HCT116 (cell line): ENCODE measurements around the gene MXD1. TPM values are rescaled to one million over a fixed set of nuclear protein-coding genes. Genes with fewer than 3 reads are reported as not detected.

Source experiments
- ATAC-seq: fragments of 200-7000 bp; cut with Tn5 transposase; 2 replicates; pipeline ENCODE4 v1.9.1; 2020; ENCODE audit warnings: mild to moderate bottlenecking, moderate library complexity
- BruUV-seq: library from RNA; stranded (reverse); fragments of 400-500 nt; replicated peaks from 2 replicates; lab custom pipeline; 2021; lab: Mats Ljungman, UMichigan
- CTCF ChIA-PET: fragments of 300-600 bp; sonication (Branson Sonifier 250); formaldehyde crosslinking; loops from one replicate; lab custom pipeline; 2021; ENCODE audit warnings: antibody characterized with exemption; lab: Charles Lee
- POLR2A ChIA-PET: fragments of 300-600, 350-600 bp; sonication (Branson Sonifier 250); formaldehyde crosslinking; loops from one replicate; lab custom pipeline; 2021; ENCODE audit warnings: antibody characterized with exemption; lab: Charles Lee
- RAD21 ChIA-PET, 2 experiments: fragments of 300-600 bp; sonication (Branson Sonifier 250); formaldehyde crosslinking; loops; one replicate each; lab custom pipeline; 2023; ENCODE audit warnings: low total read pairs in 2 of 2; ENCODE audit not compliant: uncharacterized antibody in 2 of 2, unreplicated experiment in 2 of 2, low non-redundant PET in 1 of 2; lab: Charles Lee
- DNase-seq: peaks from one replicate; pipeline ENCODE4 v3.0.0-alpha.2; 2010; ENCODE audit warnings: low read depth, low spot score
- H2AFZ ChIP-seq: fragments of 200-600 bp; shearing (Covaris generic), sonication (generic); 2 replicates; pipeline ENCODE4 v1.6.1; 2017; ENCODE audit warnings: low read depth, mixed run types, mixed read lengths, antibody characterized with exemption, low read length; ENCODE audit not compliant: poor library complexity, severe bottlenecking
- H3K27ac ChIP-seq: 2 replicates; pipeline ENCODE4 v1.5.1; 2012; ENCODE audit warnings: low read depth, low read length
- H3K27me3 ChIP-seq: fragments of 200-600 bp; sonication (generic); 2 replicates; pipeline ENCODE4 v1.6.1; 2016; ENCODE audit warnings: mixed run types, low read length, mixed read lengths; ENCODE audit not compliant: insufficient read depth
- H3K36me3 ChIP-seq, 2 experiments: fragments of 200-500 bp in 1 of 2; fragments of 200-600 bp in 1 of 2; sonication (Bioruptor generic) in 1 of 2; sonication (generic) in 1 of 2; 2 replicates each; pipeline versions ENCODE4 v1.5.1 to v1.6.1; 2014 to 2016; ENCODE audit warnings: low read length in 2 of 2, inconsistent platforms in 1 of 2, mixed read lengths in 1 of 2, mixed run types in 1 of 2; ENCODE audit not compliant: insufficient read depth in 2 of 2, control insufficient read depth in 1 of 2
- H3K4me1 ChIP-seq, 2 experiments: fragments of 200-600 bp in 1 of 2; sonication (generic) in 1 of 2; 2 replicates each; pipeline versions ENCODE4 v1.5.1 to v1.6.1; 2012 to 2017; ENCODE audit warnings: low read length in 2 of 2, inconsistent platforms in 1 of 2, mild to moderate bottlenecking in 1 of 2, mixed read lengths in 1 of 2, mixed run types in 1 of 2, moderate library complexity in 1 of 2; ENCODE audit not compliant: insufficient read depth in 2 of 2, control insufficient read depth in 1 of 2
- H3K4me2 ChIP-seq: fragments of 200-600 bp; sonication (generic); 2 replicates; pipeline ENCODE4 v1.6.1; 2017; ENCODE audit warnings: mixed run types, low read length, mixed read lengths
- H3K4me3 ChIP-seq, 2 experiments: fragments of 200-600 bp in 1 of 2; sonication (generic) in 1 of 2; replicated peaks in 1 of 2; 2 replicates each; pipeline ENCODE4 v1.5.1; 2011 to 2016; ENCODE audit warnings: low read length in 2 of 2, control low read depth in 1 of 2, low read depth in 1 of 2, mild to moderate bottlenecking in 1 of 2, mixed read lengths in 1 of 2, mixed run types in 1 of 2
- H3K79me2 ChIP-seq: fragments of 200-600 bp; sonication (generic); 2 replicates; pipeline ENCODE4 v1.6.1; 2017; ENCODE audit warnings: mild to moderate bottlenecking, mixed run types, low read length, moderate library complexity, mixed read lengths; ENCODE audit not compliant: insufficient read depth
- H3K9ac ChIP-seq: fragments of 200-600 bp; sonication (generic); 2 replicates; pipeline ENCODE4 v1.6.1; 2016; ENCODE audit warnings: low read length, mixed read lengths
- H3K9me2 ChIP-seq: fragments of 200-600 bp; sonication (generic), shearing (Covaris generic); 2 replicates; pipeline ENCODE4 v1.6.1; 2017; ENCODE audit warnings: mixed run types, mild to moderate bottlenecking, moderate library complexity; ENCODE audit not compliant: insufficient read depth
- H3K9me3 ChIP-seq, 2 experiments: fragments of 200-500 bp in 1 of 2; fragments of 200-600 bp in 1 of 2; sonication (Bioruptor generic) in 1 of 2; sonication (generic) in 1 of 2; 2 replicates each; pipeline ENCODE4 v1.6.1; 2014 to 2017; ENCODE audit warnings: low read length in 2 of 2, mixed read lengths in 2 of 2, inconsistent platforms in 1 of 2, low read depth in 1 of 2, mild to moderate bottlenecking in 1 of 2, mixed run types in 1 of 2, moderate library complexity in 1 of 2; ENCODE audit not compliant: control insufficient read depth in 1 of 2, insufficient read depth in 1 of 2
- H4K20me1 ChIP-seq: fragments of 200-600 bp; sonication (generic), shearing (Covaris generic); 2 replicates; pipeline ENCODE4 v1.6.1; 2017; ENCODE audit warnings: mixed run types, mild to moderate bottlenecking, moderate library complexity; ENCODE audit not compliant: insufficient read depth
- CEBPB ChIP-seq: IDR thresholded peaks from 2 replicates; pipeline ENCODE4 v1.6.1; 2012; ENCODE audit warnings: low read depth
- ELF1 ChIP-seq: IDR thresholded peaks from 2 replicates; pipeline ENCODE4 v1.6.1; 2012; ENCODE audit warnings: low read depth, borderline replicate concordance
- EZH2phosphoT487 ChIP-seq: fragments of 200-600 bp; IDR thresholded peaks from 2 replicates; pipeline ENCODE4 v1.6.1; 2018; ENCODE audit warnings: antibody characterized with exemption, borderline replicate concordance
- SP1 ChIP-seq: IDR thresholded peaks from 2 replicates; pipeline ENCODE4 v1.6.1; 2012; ENCODE audit warnings: low read depth
- YY1 ChIP-seq: IDR thresholded peaks from 2 replicates; pipeline ENCODE4 v1.6.1; 2011; ENCODE audit warnings: low read length, low read depth, moderate library complexity, mild to moderate bottlenecking; ENCODE audit not compliant: insufficient replicate concordance; ENCODE audit errors: extremely low read depth
- ZNF274 ChIP-seq: fragments of 200-500 bp; sonication (Bioruptor generic); IDR thresholded peaks from 2 replicates; pipeline ENCODE4 v1.6.1; 2014; ENCODE audit warnings: mild to moderate bottlenecking, low read depth, low read length, inconsistent platforms
- intact Hi-C: fragments of 100-400 bp; cut with micrococcal nuclease; formaldehyde crosslinking; loops from 2 replicates; pipeline ENCODE4 v1.10.0; 2022
- total RNA-seq: library from RNA; stranded (reverse); gene quantifications from one replicate; pipeline ENCODE4 v1.2.1, GENCODE V29; 2021; ENCODE audit not compliant: unreplicated experiment
- TF ChIP-seq, protein P1 (sequence below): IDR thresholded peaks from 2 replicates; pipeline ENCODE4 v1.6.1; 2012; ENCODE audit warnings: low read depth

MXD1 gene
- total RNA-seq, 1 experiment from 2014 or later, result 10.3 TPM

- H3K9me3 ChIP-seq, result no peaks in the 10 kb centered on the region
- CTCF ChIA-PET, result no interaction called here
Observed at GRCh38 chr2:69979902-69980807, 65.2 kb downstream of the MXD1 start.

More at GRCh38 chr2:69979902-69980807, 65.2 kb downstream of the MXD1 start:
- Histone ChIP-seq H3K79me2 (no peaks in the 10 kb centered on the region), H3K4me2 (no peak overlapping the region), H3K9ac (no peak overlapping the region), H4K20me1 (no peaks in the 10 kb centered on the region), H3K4me1 (no peaks in the 10 kb centered on the region; a peak in 1 of 4 replicates), H3K4me3 (no peak overlapping the region), H3K27ac (no peak overlapping the region), H3K9me2 (no peaks in the 10 kb centered on the region), H3K27me3 (no peaks in the 10 kb centered on the region), H3K36me3 (no peaks in the 10 kb centered on the region), H2AFZ (no peak overlapping the region)
- no TSS peak for BruUV-seq
- ATAC-seq (no peak), DNase-seq (no peak)
- POLR2A ChIA-PET, result no interaction called here
- TF ChIP-seq SP1, result no peak
- TF ChIP-seq EZH2phosphoT487, result no peak
- TF ChIP-seq ELF1, result no peak
- TF ChIP-seq, protein P1, sequence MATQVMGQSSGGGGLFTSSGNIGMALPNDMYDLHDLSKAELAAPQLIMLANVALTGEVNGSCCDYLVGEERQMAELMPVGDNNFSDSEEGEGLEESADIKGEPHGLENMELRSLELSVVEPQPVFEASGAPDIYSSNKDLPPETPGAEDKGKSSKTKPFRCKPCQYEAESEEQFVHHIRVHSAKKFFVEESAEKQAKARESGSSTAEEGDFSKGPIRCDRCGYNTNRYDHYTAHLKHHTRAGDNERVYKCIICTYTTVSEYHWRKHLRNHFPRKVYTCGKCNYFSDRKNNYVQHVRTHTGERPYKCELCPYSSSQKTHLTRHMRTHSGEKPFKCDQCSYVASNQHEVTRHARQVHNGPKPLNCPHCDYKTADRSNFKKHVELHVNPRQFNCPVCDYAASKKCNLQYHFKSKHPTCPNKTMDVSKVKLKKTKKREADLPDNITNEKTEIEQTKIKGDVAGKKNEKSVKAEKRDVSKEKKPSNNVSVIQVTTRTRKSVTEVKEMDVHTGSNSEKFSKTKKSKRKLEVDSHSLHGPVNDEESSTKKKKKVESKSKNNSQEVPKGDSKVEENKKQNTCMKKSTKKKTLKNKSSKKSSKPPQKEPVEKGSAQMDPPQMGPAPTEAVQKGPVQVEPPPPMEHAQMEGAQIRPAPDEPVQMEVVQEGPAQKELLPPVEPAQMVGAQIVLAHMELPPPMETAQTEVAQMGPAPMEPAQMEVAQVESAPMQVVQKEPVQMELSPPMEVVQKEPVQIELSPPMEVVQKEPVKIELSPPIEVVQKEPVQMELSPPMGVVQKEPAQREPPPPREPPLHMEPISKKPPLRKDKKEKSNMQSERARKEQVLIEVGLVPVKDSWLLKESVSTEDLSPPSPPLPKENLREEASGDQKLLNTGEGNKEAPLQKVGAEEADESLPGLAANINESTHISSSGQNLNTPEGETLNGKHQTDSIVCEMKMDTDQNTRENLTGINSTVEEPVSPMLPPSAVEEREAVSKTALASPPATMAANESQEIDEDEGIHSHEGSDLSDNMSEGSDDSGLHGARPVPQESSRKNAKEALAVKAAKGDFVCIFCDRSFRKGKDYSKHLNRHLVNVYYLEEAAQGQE, result no peak
- TF ChIP-seq CEBPB, result no peak
- TF ChIP-seq ZNF274, result no peak
- no peak for TF ChIP-seq YY1
- RAD21 ChIA-PET, result no interaction called here
- intact Hi-C loops, result no loop called here
